HG03025 (cell line): Measurements from ENCODE around the gene HECTD2.
"Not testable (repeated sequence)": the region's sequence is repeated elsewhere in the genome, so short reads cannot be mapped to it uniquely, and the experiment has no call there.

Experiments used
- ATAC-seq: cut with Tn5 transposase; IDR thresholded peaks from one replicate; pipeline ENCODE4 v1.9.1; 2021; ENCODE audit warnings: mild to moderate bottlenecking, moderate library complexity; ENCODE audit not compliant: unreplicated experiment, low FRiP score

HECTD2 gene

DNA sequence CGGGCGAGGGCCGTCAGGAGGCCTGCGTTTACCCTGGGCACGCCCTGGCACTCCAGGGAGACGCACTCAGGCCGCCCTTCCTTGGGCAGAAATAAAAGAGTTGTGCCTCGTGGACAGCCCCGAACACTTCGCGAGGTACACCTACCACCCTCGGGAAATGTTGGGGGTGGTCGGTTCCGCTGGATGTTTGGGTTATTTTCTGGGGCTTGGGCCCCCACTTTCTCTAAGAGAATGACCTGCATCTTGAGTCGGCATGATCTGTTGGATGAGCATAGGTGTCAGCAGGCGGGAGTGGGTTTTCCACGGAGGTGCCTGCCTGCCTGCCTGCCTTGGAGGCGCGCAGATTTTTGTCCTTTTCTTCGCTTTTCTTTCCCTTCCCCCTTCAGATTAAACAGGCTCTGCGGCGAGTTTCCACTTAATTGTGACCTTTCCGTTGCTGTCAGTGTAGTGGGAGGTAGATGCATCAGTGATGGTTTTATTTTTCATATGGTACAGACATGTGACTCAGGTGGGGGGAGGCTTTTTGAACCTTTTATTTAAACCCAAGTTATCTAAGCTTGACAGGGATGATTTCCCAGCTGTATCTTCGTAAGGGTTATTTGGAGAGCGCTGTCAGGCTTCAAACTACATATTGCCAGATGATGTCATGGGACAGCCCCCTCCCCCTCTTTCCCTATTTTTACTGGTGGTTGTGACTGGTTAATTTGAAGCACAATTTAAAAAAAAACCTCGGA is 661 bp downstream of the HECTD2 start:
- no peak for ATAC-seq

DNA sequence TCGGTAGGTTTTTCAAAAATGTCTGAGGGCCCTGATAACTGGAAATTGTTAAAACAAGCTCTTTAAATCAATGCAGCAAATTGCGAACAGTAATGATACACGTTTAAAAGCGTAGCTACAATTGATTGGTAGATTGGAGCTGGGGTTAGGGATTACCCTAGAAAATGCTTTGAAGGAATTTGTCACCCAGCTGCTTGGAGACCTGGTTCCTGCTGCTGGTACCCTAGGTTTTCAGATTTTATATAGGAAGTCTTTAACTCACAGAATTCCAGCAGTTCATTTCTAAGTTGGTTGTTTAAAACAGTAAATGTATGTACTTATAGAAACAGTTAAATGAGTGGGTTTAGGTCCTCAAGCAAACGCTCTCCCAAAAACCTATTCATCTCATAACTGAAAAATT is 1.5 kb downstream of the HECTD2 start:
- no peak for ATAC-seq

DNA sequence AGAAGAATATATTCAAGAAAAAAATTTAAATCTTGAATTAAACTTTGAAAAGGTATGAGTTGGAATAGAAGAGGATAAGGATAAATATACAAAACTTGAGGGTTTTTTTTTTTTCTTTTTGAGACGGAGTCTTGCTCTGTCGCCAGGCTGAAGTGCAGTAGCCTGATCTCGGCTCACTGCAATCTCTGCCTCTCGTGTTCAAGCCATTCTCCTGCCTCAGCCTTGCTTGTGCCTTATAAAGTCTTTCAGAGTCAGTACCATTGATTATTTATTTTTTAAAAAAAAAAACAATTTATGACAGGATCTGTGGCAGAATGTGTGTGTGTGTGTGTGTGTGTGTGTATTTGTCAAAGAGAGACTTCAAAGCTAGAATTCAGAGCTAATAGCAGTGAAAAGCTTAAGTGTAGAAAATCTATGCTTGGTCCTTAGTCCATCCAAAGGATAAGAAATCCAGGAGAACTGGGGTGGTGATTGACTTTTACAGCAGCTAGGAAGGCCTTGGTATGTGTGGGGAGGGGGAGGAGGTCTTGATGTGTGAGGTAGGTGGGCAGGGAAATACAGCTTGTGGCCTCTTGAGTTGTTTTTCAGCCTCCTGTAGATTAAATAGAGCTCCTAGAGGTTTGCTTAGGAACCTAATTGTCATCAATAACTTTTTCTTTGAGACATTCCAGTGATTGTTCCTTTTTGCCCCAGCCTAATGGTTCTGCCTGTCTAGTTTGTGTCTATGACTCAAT is 2.4 kb downstream of the HECTD2 start:
- no peak for ATAC-seq

DNA sequence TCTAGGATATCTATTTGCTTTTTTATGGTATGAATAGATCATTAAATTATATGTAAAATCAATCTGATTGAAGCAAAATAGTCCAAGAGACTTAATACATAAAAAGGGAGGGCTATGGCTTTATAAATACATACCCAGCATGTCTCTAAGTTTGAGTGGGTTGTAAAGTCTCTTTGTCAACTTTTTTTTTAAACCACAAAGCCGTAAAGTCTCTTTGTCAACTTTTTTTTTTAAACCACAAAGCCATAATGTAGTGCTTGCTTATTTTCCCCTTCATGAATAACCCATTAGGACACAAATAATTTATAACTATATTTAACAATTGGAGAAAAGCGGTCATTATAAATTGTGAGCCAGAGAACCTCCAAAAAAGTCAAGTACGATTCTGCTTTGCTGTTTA is 5.7 kb downstream of the HECTD2 start:
- ATAC-seq, result no peak

DNA sequence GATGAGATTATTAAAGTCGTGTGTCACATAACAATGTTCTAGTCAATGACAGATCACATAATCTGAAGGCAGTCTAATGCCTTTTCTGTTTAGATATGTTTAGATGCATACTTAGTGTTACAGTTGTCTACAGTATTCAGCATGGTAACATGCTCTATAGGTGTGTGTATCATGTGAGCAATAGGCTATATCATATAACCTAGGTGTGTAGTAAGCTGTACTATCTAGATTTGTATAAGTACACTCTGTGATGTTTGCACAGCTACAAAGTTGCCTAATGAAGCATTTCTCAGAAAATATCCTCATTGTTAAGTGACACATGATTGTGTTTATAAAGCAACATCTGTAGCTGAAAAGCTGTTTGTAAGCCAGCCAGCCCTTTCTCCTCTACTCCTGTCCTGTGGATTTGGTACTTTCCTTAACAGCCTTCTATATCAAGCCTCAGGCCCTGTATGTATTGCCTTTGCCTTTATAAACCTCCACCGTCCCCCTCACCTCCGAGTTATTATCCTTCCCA is 6.3 kb downstream of the HECTD2 start:
- ATAC-seq, result no peak

DNA sequence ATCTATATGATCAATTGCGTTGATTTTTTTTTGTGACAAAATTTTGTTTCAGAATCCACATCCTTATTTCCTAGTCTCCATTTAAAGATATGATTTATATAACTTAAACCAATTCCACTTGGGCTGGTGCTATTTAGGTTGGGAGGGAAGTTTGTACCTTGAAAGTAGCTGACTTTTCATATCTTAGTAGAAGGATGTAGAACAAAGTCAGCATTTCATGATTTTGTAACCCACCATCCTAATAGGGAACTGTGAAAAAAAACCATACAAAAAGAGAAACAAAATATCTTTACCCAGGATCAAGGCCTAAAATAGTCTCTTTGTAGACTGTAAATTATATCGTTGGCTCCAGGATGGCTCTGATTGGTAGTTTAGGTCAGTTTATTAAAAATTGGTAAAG is 8.3 kb downstream of the HECTD2 start:
- no peak for ATAC-seq

DNA sequence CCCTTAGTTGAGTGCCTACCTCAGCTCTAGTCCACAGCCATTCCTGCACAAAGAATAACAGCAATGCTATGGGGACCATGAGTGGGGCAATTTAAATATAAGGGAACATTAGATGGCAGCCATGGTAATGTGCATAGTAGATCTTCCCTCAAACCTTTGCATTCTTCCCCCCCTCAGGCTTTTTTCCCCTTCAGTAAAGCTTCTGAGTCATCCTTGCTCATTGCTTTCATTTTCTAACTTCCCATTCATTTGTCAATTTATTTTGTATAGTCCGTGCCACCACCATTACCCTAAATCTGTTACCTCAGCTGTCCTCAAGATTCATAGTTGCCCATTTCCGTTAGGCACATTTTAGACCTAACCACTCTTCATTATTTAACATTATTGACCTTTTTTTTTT is 10.7 kb downstream of the HECTD2 start:
- no peak for ATAC-seq

DNA sequence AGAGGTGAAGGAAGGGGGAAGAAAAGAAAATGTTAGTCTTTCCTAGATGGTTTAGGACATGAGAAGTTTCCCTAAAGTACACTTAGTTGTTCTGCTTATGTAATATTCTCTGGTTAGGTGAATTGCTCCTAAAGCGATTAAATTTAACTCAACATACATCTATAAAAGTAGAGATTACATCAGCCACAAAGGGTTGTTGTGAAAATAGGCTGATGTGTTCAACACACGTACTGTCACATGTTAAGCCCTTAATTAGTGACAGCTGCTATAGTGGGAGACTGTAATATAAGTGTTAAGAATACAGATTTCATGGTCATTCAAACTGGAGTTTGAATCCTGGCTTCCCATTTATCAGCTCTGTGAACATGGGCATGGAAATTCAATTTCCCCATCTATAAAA is 12.8 kb downstream of the HECTD2 start:
- no peak for ATAC-seq

DNA sequence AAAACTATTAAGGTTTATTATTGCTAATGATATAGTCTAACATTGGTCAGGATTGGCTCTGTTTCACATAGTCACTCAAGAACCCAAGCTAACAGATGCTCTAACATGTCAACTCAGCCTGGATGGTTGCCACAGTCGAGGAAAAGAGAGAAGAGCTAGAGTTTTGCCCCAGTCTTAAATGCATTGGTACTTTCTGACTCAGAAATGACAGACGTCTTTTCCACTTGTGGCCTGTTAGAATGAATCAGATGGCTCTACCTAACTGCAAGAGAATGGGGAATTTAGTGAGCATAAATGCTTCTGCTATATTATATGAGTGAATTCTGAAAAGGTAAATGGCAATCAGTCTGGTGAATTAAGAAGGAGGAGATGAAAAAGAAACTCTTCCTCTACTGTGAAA is 13.9 kb downstream of the HECTD2 start:
- no peak for ATAC-seq

GRCh38 chr10:91432175-91432574 is 22.0 kb downstream of the HECTD2 start:
- no peak for ATAC-seq

GRCh38 chr10:91433620-91434019 is 23.5 kb downstream of the HECTD2 start:
- no peak for ATAC-seq

DNA sequence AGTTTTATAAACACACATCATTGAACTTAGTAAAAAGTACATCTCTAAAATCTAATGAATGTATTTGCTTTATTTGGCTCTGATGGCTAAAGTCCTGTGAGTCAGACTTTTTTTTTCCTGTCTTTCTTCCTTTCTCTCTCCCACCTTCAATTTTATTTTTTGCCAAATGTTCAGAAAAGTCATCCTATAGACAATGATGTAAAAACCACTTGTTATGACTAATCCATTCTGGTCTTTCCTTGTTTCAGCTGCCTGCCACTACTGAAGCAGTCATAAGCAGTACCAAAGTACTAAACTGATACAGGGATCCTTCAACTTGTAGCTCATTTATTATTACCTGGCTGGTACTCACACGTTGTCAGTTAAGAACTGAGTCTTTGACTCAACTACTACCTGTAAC is 23.9 kb downstream of the HECTD2 start:
- no peak for ATAC-seq

DNA sequence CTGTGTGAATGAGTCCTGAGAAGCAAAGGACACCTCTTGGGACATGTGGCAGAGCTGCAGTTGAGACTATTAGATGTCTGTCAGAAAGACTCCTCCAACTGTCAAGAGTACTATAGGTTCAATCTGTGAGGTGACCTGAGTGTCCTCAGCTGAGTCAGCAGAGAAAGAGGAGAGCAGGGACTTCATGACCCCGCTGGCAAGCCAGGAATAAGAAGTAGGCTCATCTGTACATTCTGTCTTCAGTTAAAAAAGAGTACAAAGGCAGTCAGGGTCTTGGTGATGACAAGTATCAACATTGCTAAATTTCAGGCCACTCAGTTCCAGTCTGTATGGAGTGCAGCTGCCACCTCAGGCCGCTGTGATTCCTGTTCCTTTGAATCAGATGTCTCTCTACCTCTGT is 25.1 kb downstream of the HECTD2 start:
- no peak for ATAC-seq

- not testable (repeated sequence) for ATAC-seq
Measured at GRCh38 chr10:91438228-91438627, 28.1 kb downstream of the HECTD2 start.

GRCh38 chr10:91444211-91445182 is 34.4 kb downstream of the HECTD2 start:
- no peak for ATAC-seq

- no peak for ATAC-seq
Measured at GRCh38 chr10:91452063-91452462, 41.9 kb downstream of the HECTD2 start.

GRCh38 chr10:91453535-91453934 is 43.4 kb downstream of the HECTD2 start:
- no peak for ATAC-seq

GRCh38 chr10:91455135-91455534 is 45.0 kb downstream of the HECTD2 start:
- ATAC-seq, result not testable (repeated sequence)

- ATAC-seq, result no peak
Measured at GRCh38 chr10:91460681-91461080, 50.5 kb downstream of the HECTD2 start.

GRCh38 chr10:91462423-91462822 is 52.3 kb downstream of the HECTD2 start:
- no peak for ATAC-seq

GRCh38 chr10:91464500-91464899 is 54.4 kb downstream of the HECTD2 start:
- no peak for ATAC-seq
